Measurements from ENCODE around the gene PIWIL4.
"Not testable (repeated sequence)": the region's sequence is repeated elsewhere in the genome, so short reads cannot be mapped to it uniquely, and the experiment has no call there.

PIWIL4 gene

DNA sequence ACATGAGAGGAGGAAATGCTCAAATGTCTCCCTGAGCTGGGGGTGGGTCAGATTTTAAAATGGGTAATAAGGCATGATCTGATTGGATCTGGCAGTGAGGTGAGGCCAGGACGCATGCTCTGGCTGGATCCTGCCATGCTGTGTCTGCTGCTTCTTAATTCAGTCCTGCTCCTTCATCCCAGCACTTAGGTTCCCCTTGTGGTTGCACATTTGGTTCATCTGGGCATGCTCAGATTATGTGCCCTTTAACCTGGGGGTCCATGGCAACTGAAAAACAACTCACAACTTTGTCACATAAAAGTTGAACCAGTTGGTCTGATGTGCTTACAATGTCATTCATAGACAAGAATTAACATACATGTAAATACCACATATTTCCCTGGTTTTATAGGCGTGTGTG, 67.9 kb downstream of the PIWIL4 start:
- DNase-seq = no peak

DNA sequence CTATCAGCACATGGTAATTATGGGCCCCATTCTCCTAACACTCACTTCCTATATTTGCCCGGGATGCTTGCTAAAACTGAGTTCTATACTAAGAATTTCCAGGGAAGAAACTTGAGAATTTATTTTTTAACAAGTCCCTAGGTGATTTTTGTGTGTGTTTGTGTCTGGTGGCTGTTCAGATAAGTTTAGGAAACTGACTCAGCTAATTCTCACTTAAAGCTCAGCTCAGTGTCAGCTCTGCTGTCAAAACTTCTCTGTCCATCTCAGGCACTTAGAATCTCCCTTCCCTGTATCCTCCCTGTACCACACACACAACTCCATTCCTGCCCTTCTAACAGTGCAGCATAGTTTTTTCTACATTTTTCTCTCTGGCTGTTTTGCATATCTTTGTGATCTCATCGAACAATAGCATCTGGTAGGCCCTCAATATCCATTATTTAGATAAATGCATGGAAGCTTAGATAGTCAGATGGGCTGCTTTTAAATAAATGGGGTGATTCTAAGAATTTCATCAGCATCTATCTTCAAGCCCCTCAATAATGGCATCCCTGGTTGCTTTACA, 69.3 kb downstream of the PIWIL4 start:
- DNase-seq = no peak

DNA sequence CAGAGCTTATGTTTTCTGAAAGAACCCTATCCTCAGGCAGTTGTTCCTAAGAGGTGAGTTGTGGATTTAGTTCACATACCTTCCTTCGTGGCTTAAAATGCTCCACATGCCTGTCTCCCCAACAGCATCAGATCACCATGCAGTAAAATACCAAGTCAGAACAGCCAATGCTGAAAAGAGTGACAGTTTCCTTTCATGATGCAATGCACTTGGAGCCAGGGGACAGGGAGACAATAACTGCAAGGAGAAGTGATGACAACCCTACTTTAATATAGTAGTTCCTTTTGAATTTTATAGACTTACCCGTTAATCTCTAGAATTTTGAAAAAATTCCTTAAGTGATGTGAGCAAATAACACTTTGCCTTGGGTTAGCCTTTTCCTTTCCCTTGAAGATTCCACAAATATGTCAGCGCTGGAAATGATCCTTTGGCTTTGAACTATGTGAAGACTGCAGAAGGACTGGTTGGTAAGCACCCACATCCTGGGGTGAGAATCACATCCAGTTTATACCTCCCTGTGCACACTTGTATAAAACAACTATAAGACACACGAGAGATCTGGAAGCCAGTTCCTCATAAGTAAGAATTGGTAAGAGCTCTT, 71.2 kb downstream of the PIWIL4 start:
- DNase-seq = no peak

DNA sequence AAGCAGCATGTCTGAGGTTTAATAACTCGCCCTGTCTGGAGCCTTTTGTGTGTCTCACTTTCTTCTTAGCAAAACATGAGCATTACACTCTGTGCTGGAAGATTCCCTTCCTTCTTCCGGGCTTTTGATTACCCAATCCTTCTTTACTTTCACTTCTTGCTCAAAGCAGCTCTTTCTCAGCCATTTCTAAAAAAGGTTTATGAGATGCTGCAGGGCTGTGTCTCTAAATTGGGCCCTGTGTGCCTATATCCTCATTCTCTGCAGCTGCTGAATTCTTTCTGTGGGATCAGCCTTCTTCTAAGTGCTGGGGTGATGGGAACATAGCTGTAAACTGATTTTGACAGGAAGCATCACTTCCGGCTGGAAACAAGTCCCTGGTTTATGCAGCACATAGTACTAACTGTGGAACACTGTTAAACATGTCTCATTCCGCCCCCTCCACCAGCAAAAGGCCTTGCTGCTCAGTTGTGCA, 71.8 kb downstream of the PIWIL4 start:
- peak in 7 of 56 donors; percentile 2 to 43 (median 13) for DNase-seq

DNA sequence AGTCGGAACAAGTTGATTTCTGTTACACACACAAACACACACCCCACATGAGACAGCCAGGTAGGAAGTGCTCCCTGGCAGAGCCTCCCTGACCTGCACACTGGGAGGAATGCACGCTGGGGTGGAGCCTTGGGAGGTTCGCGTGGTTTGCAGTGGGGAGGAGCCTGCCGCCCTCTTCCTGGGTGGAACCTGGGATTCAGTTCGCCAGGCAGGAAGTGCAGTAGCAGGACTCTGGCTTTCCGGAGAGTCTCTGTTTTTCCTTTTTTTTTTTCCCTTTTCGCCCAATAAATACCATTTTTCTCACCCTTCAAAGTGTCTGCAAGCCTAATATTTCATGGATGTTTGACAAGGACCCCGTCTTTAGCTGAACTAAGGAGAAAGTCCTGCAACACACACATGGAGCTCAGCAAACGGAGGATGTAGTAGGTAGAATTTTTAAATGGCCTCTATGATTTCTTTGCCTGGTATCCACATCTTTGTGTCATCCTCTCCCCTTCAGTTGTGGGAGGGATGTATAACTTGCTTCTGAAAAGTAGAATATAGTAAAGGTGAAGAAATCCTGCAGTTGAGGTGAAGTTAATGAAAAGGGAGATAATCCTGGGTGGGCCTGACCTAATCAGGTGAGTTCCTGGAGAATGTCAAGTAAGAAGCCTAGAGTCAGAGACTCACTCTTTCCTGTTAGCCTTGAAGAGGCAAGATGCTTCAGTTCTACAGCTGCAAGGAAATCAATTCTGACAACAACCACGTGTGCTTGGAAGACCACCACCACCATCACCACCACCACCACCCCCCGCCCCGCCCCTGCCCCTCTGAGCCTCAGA, 72.9 kb downstream of the PIWIL4 start:
- peak in 1 of 56 donors; percentile 3 for DNase-seq

DNA sequence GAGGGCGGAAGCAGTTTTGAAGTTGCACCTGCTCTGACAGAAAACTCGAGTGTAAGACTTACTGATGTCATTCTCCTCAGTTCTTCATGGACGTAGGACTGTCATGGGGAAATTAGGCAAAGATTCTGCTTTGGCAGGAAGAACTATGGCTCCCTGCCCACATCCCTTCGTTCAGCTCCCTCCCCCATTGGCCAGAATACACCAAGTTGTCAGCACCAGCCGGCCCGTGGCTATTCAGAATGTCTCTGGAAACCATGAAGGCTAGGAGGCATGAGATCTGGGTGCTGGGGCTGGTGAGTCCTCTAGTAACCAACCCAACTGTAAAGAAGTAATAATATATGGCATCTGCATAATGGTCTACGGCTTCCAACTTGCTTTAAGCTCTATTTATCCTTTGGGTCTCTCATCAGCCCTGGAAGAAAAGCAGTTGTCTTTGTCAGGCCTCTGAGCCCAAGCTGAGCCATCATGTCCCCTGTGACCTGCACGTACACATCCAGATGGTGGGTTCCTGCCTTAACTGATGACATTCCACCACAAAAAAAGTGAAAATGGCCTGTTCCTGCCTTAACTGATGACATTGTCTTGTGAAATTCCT, 74.1 kb downstream of the PIWIL4 start:
- DNase-seq = peak in 11 of 56 donors; percentile 1 to 19 (median 9)

DNA sequence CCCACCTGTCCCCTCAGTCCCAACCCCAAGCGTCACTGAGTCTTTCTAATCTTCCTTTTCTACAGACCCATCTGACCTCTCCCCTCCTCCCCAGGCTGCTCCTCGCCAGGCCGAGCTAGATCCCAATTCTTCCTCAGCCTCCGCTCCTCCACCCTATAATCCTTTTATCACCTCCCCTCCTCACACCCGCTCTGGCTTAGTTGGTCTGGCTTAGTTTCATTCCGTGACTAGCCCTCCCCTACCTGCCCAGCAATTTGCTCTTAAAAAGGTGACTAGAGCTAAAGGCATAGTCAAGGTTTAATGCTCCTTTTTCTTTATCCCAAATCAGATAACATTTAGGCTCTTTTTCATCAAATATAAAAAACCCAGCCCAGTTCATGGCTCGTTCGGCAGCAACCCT, 76.0 kb downstream of the PIWIL4 start:
- not testable (repeated sequence) for DNase-seq

DNA sequence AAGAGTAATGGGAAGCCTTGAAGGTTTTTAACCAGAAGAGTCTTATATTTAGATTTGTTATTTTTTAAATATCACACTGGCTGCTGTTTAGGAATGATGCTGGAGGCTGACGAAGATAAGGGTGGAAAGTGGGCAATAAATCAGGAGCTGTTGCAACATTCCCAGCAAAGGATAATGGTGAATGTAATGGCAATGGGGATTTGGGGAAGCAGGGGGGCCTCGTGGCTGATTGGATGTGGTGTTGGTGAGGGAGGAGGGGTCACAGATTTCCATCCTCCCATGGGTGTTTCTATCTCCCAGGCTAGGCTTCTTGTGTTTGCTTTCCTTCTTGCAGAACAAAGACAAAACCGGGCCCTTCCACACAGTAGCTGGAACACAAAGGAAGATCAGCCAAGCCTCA, 80.8 kb downstream of the PIWIL4 start:
- DNase-seq = no peak

DNA sequence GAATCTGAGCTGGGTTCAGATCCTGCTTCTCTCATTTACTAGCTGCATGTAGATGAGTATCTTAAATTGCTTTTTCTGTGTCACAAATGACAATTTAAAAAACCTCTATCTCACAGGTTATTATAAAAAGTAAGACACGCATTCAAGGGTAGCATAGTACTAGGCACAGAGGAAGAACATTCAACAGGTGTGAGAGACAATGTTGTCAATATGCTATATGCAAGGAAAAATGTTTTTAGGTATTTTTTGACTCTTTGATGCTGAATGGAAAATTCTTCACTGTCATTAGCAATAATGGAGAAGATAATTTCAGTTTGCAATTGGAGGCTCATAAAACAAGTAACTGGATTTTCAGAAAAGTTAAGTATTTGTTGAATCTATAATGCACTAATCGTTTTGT, 81.6 kb downstream of the PIWIL4 start:
- no peak for DNase-seq

DNA sequence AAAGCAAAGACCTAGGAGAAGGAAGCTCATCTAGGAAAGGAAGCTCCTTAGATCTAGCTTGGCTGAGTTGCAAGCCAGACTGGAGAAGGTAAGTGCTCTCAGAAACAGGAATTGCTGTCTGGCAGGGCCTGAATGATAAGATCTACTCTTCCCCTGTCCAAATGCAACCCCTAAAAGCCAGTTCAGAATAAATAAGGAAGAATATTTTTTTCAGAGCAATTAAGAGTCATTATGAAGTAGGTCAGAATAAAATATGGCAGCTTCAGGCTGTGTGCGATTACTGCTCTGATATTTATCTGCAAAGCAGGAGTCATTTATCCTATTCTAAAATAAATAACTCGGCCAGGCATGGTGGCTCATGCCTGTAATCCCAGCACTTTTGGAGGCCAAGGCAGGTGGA, 82.1 kb downstream of the PIWIL4 start:
- no peak for DNase-seq

DNA sequence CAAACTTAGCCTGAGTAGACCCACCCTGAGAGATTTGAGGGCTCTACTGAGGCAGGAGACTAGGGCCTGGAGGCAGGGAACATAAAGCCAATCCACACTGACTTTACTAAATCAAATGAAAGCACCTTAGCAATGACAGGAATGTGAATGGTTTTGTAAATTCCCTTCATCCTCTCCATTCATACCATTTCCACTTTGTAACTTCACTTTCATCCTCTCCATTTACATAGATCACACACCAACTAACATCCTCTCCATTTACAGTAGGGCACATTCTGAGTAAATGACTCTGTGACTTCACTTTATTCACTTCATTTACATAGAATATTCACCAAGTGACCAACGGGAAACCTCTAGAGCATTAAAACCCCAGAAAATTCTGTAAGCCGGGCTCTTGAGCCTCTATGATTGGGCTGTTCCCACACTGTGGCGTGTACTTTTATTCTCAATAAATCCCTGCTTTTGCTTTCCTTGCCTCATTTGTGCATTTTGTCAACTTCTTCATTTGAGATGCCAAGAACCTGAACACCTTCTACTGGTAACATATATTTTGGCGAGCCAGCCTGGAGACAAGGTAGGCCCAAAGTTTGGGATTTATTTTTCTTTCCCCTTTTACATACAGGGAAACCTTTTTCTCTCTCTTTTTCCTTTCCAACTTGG, 82.9 kb downstream of the PIWIL4 start:
- no peak for DNase-seq

DNA sequence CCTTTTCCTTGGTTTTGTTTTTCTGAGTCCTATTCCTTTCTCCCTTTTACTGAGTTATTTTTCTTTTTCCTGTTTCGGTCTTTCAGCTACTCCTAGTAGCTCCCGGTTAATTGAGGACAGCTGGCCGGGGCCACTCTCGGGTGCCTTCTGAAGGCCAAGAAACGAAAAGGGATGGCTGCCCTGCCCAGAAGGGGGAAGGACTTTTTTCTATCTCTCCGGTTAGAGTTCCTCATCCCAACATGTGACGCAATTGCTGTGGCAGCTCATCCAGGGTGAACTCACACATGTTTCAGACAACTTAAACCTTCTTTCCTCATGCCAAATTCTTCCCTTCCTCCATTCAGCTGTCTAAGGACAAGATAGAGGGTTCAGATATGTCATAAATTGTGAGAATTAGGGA, 83.6 kb downstream of the PIWIL4 start:
- DNase-seq = peak in 8 of 56 donors; percentile 1 to 20 (median 8)

DNA sequence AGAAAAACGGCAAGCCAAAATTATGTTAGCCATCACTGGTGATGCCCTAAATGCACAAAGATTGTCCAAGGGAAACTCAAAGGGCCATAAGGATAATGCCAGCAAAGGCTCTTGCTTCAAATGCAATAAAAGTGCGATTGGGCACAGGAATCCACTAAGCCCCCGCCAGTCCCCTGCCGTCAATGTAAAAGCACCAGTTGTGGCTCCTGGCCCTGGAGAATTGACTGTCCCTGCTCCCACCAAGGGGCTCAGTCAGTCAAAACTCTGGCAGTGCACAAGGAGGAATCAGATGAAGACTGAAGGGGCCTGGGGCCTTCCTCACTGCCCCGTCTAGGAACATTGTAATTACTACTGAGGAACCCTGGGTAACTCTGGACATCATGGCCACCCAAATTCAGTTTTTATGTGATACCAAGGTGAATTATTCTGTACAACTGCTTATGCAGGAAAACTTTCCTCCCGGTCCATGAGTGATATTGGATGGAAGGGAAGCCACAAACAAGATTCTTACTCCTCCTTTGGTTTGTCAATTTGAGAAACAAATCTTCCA, 85.6 kb downstream of the PIWIL4 start:
- DNase-seq = no peak

DNA sequence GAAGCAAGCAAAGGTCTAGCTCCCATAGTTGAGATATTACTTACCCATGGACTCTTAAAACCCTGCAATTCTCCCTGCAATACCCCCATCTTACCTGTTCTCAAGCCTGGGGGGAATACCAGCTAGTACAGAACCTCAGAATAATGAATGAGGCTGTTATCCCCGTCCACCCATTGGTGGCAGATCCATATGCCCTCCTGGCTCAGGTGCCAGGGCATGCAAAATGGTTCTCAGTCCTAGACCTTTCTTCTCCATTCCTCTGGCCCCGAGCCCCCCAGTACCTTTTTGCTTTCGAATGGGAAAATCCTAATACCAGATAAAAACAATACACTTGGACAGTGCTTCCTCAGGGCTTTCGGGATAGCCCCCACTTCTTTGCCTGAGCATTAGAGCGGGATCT, 86.4 kb downstream of the PIWIL4 start:
- DNase-seq = no peak

DNA sequence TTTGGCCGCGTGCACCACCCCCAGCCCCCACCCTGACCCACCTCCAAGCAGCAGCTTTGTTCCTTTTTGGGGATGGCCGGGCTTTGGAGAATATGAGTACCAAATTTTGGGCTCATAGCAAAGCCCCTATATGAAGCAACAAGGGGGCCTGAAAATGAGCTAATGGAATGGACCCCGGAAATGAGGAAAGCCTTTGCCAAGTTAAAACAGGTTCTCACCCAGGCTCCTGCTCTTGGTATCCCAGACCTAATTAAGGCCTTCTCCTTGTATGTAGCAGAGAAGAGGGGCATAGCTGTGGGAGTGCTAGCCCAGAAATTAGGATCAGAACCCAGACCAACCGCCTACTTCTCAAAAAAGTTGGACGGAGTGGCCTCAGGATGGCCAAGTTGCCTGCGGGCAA, 87.0 kb downstream of the PIWIL4 start:
- no peak for DNase-seq

DNA sequence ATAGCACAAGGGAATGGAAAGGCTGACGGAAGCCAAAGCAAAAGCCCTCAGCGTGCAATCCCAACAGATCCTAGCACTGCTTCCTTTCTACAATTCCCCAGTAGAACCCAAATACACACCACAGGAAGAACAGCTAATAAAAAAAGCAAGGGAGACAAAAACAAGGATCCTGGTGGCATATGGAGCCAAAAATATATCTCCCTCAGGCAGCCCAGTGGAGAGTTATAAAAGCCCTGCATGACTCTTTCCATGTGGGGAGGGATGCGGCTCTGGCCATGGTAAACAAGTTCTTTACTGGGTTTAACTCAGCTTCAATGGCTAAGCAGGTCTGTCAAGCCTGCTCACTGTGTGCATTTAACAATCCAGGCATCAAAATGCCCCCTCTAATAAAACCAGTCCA, 88.1 kb downstream of the PIWIL4 start:
- no peak for DNase-seq

DNA sequence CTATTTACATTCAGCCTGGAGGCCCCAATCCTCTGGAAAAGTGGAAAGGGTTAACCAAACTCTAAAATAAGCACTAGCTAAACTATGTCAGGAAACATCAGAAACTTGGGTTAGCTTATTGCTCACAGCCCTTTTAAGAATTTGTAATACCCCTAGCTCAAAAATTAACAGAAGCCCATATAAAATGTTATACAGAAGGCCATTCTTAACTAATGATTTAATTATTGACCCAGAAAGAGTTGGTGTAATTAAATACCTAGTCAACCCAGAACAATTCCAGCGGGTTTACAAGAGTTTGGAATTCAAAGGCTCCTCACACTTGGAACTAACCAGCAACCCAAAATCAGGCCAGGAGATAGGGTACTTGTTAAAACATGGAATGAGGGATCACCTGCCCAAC, 88.8 kb downstream of the PIWIL4 start:
- DNase-seq = no peak

DNA sequence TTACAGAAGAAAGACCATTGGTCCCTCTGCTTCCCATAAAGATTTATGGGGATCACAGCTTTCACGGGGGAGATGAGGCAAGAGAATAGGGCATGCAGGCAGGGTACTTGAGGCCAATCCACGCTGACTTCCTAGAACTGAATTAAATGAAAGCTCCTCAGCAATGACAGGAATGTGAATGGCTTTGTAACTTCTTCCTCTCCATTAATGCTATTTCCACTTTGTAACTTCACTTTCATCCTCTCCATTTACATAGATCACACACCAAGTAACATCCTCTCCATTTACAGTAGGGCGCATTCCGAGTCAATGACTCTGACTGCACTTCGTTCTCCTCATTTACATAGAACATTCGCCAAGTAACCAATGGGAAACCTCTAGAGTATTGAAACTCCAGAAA, 89.8 kb downstream of the PIWIL4 start:
- DNase-seq = no peak

DNA sequence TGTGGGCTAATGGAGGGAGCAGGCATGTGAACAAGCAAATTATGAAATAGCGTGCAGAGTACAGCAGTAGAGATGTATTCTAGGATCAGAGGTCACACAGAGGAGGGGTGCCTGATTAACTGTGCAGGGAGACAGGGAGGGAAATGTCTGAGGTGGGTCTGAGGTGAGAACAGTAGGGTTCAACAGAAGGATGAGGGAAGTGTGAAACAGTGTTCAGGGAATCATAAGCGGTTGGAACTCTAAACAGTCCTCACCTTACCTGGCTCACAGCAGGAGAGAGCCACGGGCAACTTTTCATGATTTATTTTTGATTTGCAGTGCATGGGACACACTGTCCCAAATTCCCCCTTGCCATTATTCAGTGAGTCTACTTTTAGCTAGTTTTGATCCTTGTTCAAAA, 90.5 kb downstream of the PIWIL4 start:
- no peak for DNase-seq

DNA sequence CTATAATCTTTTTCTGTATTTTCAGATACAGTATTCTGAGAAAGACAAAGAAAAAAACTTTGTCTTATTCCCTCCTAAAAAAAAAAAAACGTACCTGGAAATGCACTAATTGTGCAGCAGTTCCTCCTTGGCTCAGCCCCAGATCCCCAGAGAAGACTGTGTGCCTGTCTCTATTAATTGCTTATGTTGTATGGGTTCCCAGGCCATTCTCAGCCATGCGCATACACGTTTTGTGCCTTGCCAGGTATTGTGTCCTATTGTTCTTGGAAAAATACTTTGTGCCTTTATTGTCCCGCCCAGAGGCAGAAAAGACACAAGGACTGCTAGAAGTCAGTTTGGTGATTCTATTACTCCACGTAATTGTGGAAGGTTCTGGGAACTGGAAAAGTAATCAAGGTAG, 91.2 kb downstream of the PIWIL4 start:
- no peak for DNase-seq

DNA sequence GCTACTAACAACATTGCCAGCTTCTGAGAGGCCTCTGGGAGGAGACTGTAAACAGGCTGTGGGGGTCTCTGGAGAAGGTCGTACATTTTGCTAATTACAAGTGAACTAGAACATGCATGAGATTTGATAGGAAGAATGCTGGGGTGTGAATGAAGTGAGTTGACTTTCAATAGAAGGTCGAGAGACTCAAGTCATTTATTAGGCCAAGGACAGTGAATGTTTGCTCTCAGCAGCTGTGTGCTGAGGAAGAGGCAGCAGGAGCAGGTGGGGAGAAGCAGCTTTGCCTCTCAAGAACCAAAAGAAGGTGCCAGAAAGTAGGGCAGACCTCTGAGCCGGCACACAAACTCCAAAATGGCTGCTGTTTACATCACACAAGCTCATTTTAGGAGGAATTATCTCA, 91.7 kb downstream of the PIWIL4 start:
- no peak for DNase-seq

DNA sequence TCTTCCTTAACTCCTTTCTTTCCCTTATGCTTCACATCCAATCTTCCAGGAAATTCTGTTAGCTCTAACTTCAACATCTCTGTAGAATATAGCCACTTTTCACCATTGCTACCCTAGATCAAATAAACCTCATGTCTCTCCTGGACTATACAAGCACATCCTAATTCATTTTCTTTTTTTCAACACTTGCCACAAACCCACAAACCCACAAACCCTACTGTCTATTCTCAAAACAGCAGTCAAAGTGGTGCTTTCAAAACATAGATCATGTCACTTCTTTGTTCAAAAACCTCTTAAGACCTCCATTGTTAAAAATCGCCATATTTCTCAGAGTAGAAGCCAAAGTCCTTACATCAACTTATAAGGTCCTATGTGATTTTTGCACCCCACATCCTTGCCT, 94.3 kb downstream of the PIWIL4 start:
- no peak for DNase-seq
